Measurements from ENCODE around the gene LARGE1. TPM values are rescaled to one million over a fixed set of nuclear protein-coding genes. Genes with fewer than 3 reads are reported as not detected.
A peak's percentile ranks its signal among the peaks of the same experiment; 100 is the strongest.

LARGE1 gene
- total RNA-seq, 1 donor: 15.0 TPM

GRCh38 chr22:33854724-33855123, 65.6 kb downstream of the LARGE1 start:
- no peak for DNase-seq (ENCODE audit: low read depth)
- no peak overlapping the region for H3K4me3 ChIP-seq (ENCODE audit: low read depth, low read length)
- TF ChIP-seq CTCF (IDR thresholded peaks at IDR 0.05; ENCODE audit: insufficient read depth, low read length): no peak

- TF ChIP-seq CTCF (IDR thresholded peaks at IDR 0.05; ENCODE audit: insufficient read depth, low read length): no peak
- DNase-seq (ENCODE audit: low read depth): peak; percentile 78
Measured at GRCh38 chr22:33853200-33854097, 66.8 kb downstream of the LARGE1 start.

GRCh38 chr22:33851821-33852384, 68.4 kb downstream of the LARGE1 start:
- H3K4me3 ChIP-seq (ENCODE audit: low read depth, low read length): no peak overlapping the region
- no peak for DNase-seq (ENCODE audit: low read depth)
- TF ChIP-seq CTCF (IDR thresholded peaks at IDR 0.05; ENCODE audit: insufficient read depth, low read length): no peak

More at GRCh38 chr22:33853200-33854097, 66.8 kb downstream of the LARGE1 start:
- H3K4me3 ChIP-seq (ENCODE audit: low read depth, low read length): peak overlapping the region; percentile 65

- no peak for TF ChIP-seq CTCF (IDR thresholded peaks at IDR 0.05; ENCODE audit: insufficient read depth, low read length)
- DNase-seq (ENCODE audit: low read depth): no peak
- H3K4me3 ChIP-seq (ENCODE audit: low read depth, low read length): no peak overlapping the region
Measured at GRCh38 chr22:33851240-33851639, 69.0 kb downstream of the LARGE1 start.

- no peak for DNase-seq (ENCODE audit: low read depth)
- H3K4me3 ChIP-seq (ENCODE audit: low read depth, low read length): no peak overlapping the region
- TF ChIP-seq CTCF (IDR thresholded peaks at IDR 0.05; ENCODE audit: insufficient read depth, low read length): no peak
Measured at GRCh38 chr22:33850724-33851123, 69.6 kb downstream of the LARGE1 start.

GRCh38 chr22:33850193-33850592, 70.1 kb downstream of the LARGE1 start:
- no peak for TF ChIP-seq CTCF (IDR thresholded peaks at IDR 0.05; ENCODE audit: insufficient read depth, low read length)
- DNase-seq (ENCODE audit: low read depth): no peak
- no peak overlapping the region for H3K4me3 ChIP-seq (ENCODE audit: low read depth, low read length)
